HepG2 (cell line): ENCODE results near the gene ATG2A. TPM values are rescaled to one million over a fixed set of nuclear protein-coding genes. Genes with fewer than 3 reads are reported as not detected.

Experiments
- CBX1 ChIP-seq: IDR thresholded peaks from one replicate; pipeline ENCODE4 v1.6.1; 2016; ENCODE audit warnings: antibody characterized with exemption, low read depth
- HMG20B ChIP-seq: conservative IDR thresholded peaks from 2 replicates; pipeline ENCODE4 v1.6.1; 2016; ENCODE audit warnings: missing genetic modification reagents, missing compliant biosample characterization
- RORA ChIP-seq: sonication (generic); formaldehyde crosslinking; IDR thresholded peaks from 2 replicates; pipeline ENCODE4 v1.5.0; 2020; ENCODE audit warnings: mild to moderate bottlenecking, missing genetic modification reagents, moderate library complexity
- STAG1 ChIP-seq: sonication (generic); formaldehyde crosslinking; IDR thresholded peaks from 2 replicates; pipeline ENCODE4 v1.4.0; 2020; ENCODE audit warnings: missing genetic modification reagents
- ZNF282 ChIP-seq: fragments of 450-650 bp; IDR thresholded peaks from 2 replicates; pipeline ENCODE4 v1.6.1; 2018; ENCODE audit not compliant: partially characterized antibody
- ZNF720 ChIP-seq: sonication (generic); formaldehyde crosslinking; IDR thresholded peaks from 2 replicates; pipeline ENCODE4 v1.4.0; 2020; ENCODE audit warnings: missing genetic modification reagents
- ZNF776 ChIP-seq: sonication (generic); formaldehyde crosslinking; IDR thresholded peaks from 2 replicates; pipeline ENCODE4 v1.4.0; 2020; ENCODE audit warnings: mild to moderate bottlenecking, missing genetic modification reagents
- ZZZ3 ChIP-seq: sonication (generic); formaldehyde crosslinking; IDR thresholded peaks from 2 replicates; pipeline ENCODE4 v1.4.0; 2020; ENCODE audit warnings: missing genetic modification reagents, mild to moderate bottlenecking, borderline replicate concordance
- polyA plus RNA-seq, 8 experiments: library from polyadenylated mRNA; depleted of rRNA in 3 of 8; stranded (reverse) in 7 of 8; unstranded in 1 of 8; fragments of >200 nt; fragmentation: Illumina TruSeq in 4 of 8; extraction: Trizol in 4 of 8; gene quantifications; 2 replicates each; pipeline versions ENCODE4 v1.2.1 to v1.2.3, GENCODE V29; 2011 to 2016; ENCODE audit warnings: low read depth in 4 of 8, missing spikeins in 1 of 8, mixed read lengths in 1 of 8; ENCODE audit not compliant: insufficient read depth in 1 of 8
- total RNA-seq, 5 experiments: library from RNA; depleted of rRNA; stranded (reverse); fragments of >200 nt; fragmentation: Illumina TruSeq; extraction: Trizol; gene quantifications; 2 replicates each; pipeline ENCODE4 v1.2.3, GENCODE V29; 2016; ENCODE audit warnings: low read depth in 1 of 5
- TF ChIP-seq, protein P1 (sequence below): IDR thresholded peaks from 2 replicates; pipeline ENCODE4 v1.6.1; 2018; ENCODE audit warnings: missing genetic modification reagents, mild to moderate bottlenecking, missing compliant biosample characterization
- TF ChIP-seq, protein P2 (sequence below): sonication (generic); formaldehyde crosslinking; conservative IDR thresholded peaks from 2 replicates; pipeline ENCODE4 v1.4.0; 2020; ENCODE audit warnings: missing genetic modification reagents
- TF ChIP-seq, protein P3 (sequence below): sonication (generic); formaldehyde crosslinking; IDR thresholded peaks from 2 replicates; pipeline ENCODE4 v1.8.0; 2022; ENCODE audit warnings: missing genetic modification reagents, mild to moderate bottlenecking, moderate library complexity, borderline replicate concordance
- TF ChIP-seq, protein P4 (sequence below): sonication (generic); formaldehyde crosslinking; IDR thresholded peaks from 2 replicates; pipeline ENCODE4 v1.5.0; 2020; ENCODE audit warnings: missing genetic modification reagents

The ATG2A gene
- total and polyA plus RNA-seq, 2 of the 13 experiments (the other 11 are each of a cell fraction or from before 2014, with no cell fraction given) = 6.7 to 8.0 TPM

DNA sequence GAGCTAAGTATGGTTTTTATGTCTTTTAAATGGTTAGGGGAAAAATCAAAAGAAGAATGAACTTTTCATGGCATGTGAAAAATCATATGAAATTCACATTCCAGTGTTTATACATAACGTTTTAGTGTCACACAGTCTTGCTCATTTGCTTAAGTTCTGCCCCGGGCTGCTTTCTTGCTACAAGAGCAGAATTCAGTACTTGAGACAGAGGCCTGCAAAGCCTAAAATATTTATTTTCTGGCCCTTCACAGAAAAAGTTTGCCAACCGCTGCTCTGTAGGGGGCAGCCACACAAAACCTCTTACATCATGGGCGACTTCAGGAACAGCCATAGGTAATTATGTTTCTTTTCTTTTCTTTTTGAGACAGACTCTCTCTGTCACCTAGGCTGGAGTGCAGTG is 1.0 kb upstream of the ATG2A start (continued):
- TF ChIP-seq, protein P1, sequence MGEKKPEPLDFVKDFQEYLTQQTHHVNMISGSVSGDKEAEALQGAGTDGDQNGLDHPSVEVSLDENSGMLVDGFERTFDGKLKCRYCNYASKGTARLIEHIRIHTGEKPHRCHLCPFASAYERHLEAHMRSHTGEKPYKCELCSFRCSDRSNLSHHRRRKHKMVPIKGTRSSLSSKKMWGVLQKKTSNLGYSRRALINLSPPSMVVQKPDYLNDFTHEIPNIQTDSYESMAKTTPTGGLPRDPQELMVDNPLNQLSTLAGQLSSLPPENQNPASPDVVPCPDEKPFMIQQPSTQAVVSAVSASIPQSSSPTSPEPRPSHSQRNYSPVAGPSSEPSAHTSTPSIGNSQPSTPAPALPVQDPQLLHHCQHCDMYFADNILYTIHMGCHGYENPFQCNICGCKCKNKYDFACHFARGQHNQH (CRISPR knock-in tag) = no peak
- TF ChIP-seq RORA (CRISPR knock-in tag) (no peak), ZZZ3 (CRISPR knock-in tag) (no peak), ZNF282 (no peak), ZNF776 (CRISPR knock-in tag) (no peak), CBX1 (no peak), ZNF720 (CRISPR knock-in tag) (no peak), STAG1 (CRISPR knock-in tag) (peak; percentile 24; the same call in 1 of the 2 replicates), HMG20B (CRISPR knock-in tag) (no peak)
- TF ChIP-seq, protein P2, sequence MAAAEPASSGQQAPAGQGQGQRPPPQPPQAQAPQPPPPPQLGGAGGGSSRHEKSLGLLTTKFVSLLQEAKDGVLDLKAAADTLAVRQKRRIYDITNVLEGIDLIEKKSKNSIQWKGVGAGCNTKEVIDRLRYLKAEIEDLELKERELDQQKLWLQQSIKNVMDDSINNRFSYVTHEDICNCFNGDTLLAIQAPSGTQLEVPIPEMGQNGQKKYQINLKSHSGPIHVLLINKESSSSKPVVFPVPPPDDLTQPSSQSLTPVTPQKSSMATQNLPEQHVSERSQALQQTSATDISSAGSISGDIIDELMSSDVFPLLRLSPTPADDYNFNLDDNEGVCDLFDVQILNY = no peak
- TF ChIP-seq, protein P3, sequence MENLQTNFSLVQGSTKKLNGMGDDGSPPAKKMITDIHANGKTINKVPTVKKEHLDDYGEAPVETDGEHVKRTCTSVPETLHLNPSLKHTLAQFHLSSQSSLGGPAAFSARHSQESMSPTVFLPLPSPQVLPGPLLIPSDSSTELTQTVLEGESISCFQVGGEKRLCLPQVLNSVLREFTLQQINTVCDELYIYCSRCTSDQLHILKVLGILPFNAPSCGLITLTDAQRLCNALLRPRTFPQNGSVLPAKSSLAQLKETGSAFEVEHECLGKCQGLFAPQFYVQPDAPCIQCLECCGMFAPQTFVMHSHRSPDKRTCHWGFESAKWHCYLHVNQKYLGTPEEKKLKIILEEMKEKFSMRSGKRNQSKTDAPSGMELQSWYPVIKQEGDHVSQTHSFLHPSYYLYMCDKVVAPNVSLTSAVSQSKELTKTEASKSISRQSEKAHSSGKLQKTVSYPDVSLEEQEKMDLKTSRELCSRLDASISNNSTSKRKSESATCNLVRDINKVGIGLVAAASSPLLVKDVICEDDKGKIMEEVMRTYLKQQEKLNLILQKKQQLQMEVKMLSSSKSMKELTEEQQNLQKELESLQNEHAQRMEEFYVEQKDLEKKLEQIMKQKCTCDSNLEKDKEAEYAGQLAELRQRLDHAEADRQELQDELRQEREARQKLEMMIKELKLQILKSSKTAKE (CRISPR knock-in tag) = no peak
- TF ChIP-seq, protein P4, sequence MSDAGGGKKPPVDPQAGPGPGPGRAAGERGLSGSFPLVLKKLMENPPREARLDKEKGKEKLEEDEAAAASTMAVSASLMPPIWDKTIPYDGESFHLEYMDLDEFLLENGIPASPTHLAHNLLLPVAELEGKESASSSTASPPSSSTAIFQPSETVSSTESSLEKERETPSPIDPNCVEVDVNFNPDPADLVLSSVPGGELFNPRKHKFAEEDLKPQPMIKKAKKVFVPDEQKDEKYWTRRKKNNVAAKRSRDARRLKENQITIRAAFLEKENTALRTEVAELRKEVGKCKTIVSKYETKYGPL (CRISPR knock-in tag) = no peak
- TF ChIP-seq, all 625 proteins: peak for 7
